Dermis blood vessel endothelial cell (primary cell): ENCODE measurements around the gene HSD17B14. TPM values are rescaled to one million over a fixed set of nuclear protein-coding genes. Genes with fewer than 3 reads are reported as not detected.

ENCODE experiments used
- total RNA-seq: library from RNA; depleted of rRNA; stranded (reverse); fragments of >200 nt; gene quantifications from 2 replicates; pipeline ENCODE4 v1.2.3, GENCODE V29; 2014

The HSD17B14 gene
- total RNA-seq, 1 donor from 2014 or later, result 8.0 TPM

Other genes starting within 250 kb of the HSD17B14 start
- gene SPACA4, start 229.7 kb downstream of the HSD17B14 start, total RNA-seq, result not detected in 2 replicates
- 0.51 TPM in 1 of 2 replicates, not detected in the other for gene FAM83E, start 221.4 kb downstream of the HSD17B14 start, total RNA-seq
- gene RPL18, start 217.3 kb downstream of the HSD17B14 start, total RNA-seq, result 1,626 and 2,230 TPM in 2 replicates
- gene SPHK2, start 217.0 kb downstream of the HSD17B14 start, total RNA-seq, result 8.8 and 12.6 TPM in 2 replicates
- gene DBP, start 199.1 kb downstream of the HSD17B14 start, total RNA-seq, result 1.6 and 3.1 TPM in 2 replicates
- 1.7 and 4.8 TPM in 2 replicates for gene CA11, start 190.3 kb downstream of the HSD17B14 start, total RNA-seq
- 0.05 TPM in 1 of 2 replicates, not detected in the other for gene NTN5, start 163.5 kb downstream of the HSD17B14 start, total RNA-seq
- gene FUT2, start 140.5 kb downstream of the HSD17B14 start, total RNA-seq, result not detected in 2 replicates
- gene MAMSTR, start 116.8 kb downstream of the HSD17B14 start, total RNA-seq, result 0.09 and 0.51 TPM in 2 replicates
- gene RASIP1, start 95.9 kb downstream of the HSD17B14 start, total RNA-seq, result 130 and 154 TPM in 2 replicates
- 0.17 and 0.28 TPM in 2 replicates for gene IZUMO1, start 89.6 kb downstream of the HSD17B14 start, total RNA-seq
- gene FUT1, start 83.8 kb downstream of the HSD17B14 start, total RNA-seq, result 8.1 and 10.9 TPM in 2 replicates
- gene FGF21, start 81.0 kb downstream of the HSD17B14 start, total RNA-seq, result not detected in 2 replicates
- gene BCAT2, start 25.5 kb downstream of the HSD17B14 start, total RNA-seq, result 40.7 and 56.7 TPM in 2 replicates
- gene PLEKHA4, start 32.1 kb upstream of the HSD17B14 start, total RNA-seq, result 2.6 and 6.5 TPM in 2 replicates
- gene PPP1R15A, start 35.9 kb upstream of the HSD17B14 start, total RNA-seq, result 39.2 and 59.6 TPM in 2 replicates
- gene TULP2, start 62.3 kb upstream of the HSD17B14 start, total RNA-seq, result 0.34 TPM in 1 of 2 replicates, not detected in the other
- 167 and 333 TPM in 2 replicates for gene NUCB1, start 63.8 kb upstream of the HSD17B14 start, total RNA-seq
- not detected in 2 replicates for gene DHDH, start 97.2 kb upstream of the HSD17B14 start, total RNA-seq
- 96.8 and 134 TPM in 2 replicates for gene BAX, start 118.4 kb upstream of the HSD17B14 start, total RNA-seq
- gene FTL, start 128.8 kb upstream of the HSD17B14 start, total RNA-seq, result 1,252 and 1,399 TPM in 2 replicates
- gene GYS1, start 156.8 kb upstream of the HSD17B14 start, total RNA-seq, result 14.8 and 28.8 TPM in 2 replicates
- gene RUVBL2, start 157.4 kb upstream of the HSD17B14 start, total RNA-seq, result 172 and 278 TPM in 2 replicates
- not detected in 2 replicates for gene LHB, start 180.6 kb upstream of the HSD17B14 start, total RNA-seq
- not detected in 2 replicates for gene CGB3, start 187.8 kb upstream of the HSD17B14 start, total RNA-seq
- not detected in 2 replicates for gene CGB2, start 195.4 kb upstream of the HSD17B14 start, total RNA-seq
- not detected in 2 replicates for gene CGB1, start 200.4 kb upstream of the HSD17B14 start, total RNA-seq
- not detected in 2 replicates for gene CGB5, start 207.4 kb upstream of the HSD17B14 start, total RNA-seq
- gene CGB8, start 212.6 kb upstream of the HSD17B14 start, total RNA-seq, result not detected in 2 replicates
- gene CGB7, start 221.3 kb upstream of the HSD17B14 start, total RNA-seq, result not detected in 2 replicates
- gene NTF4, start 228.3 kb upstream of the HSD17B14 start, total RNA-seq, result not detected in 2 replicates
- not detected in 2 replicates for gene KCNA7, start 236.2 kb upstream of the HSD17B14 start, total RNA-seq
- gene SNRNP70, start 249.0 kb upstream of the HSD17B14 start, total RNA-seq, result 142 and 166 TPM in 2 replicates